CD4-positive, alpha-beta T cell treated with Interleukin-15 for 1 hour (primary cell): Measurements from ENCODE around the gene MT2A.
"Not testable (repeated sequence)": the region's sequence is repeated elsewhere in the genome, so short reads cannot be mapped to it uniquely, and the experiment has no call there.

ENCODE experiments used
- DNase-seq: peaks from one replicate; pipeline ENCODE4 v3.0.0-alpha.2; 2020

Gene MT2A

GRCh38 chr16:56608043-56608875 lies at the start of gene MT2A:
Gene MT2A, plus strand, starts transcription at chr16:56608584. Its CDS starts 72 bp downstream, at chr16:56608656.
- DNase-seq: peak; percentile 86

- no peak for DNase-seq
Observed at GRCh38 chr16:56559109-56559508, 49.3 kb upstream of the MT2A start.

DNA sequence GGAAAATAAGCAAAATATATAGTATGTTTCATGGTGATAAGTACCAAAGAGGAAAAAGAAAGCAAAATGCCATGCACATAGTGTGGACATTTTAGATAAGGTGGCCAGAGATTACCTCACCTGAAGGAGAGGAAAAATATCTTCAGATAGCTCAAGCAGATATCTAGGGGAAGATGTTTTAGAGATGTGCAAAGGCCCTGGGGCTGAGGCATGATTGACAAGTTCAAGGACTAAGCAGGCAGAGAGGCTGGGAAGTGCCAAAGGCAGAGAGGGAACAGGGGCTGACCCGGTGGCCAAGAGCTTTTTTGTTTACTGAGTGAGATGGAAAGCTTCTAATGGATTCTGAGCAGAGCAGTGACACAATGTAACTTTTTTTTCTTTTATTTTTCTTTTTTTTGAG lies 47.9 kb upstream of the MT2A start:
- no peak for DNase-seq

DNA sequence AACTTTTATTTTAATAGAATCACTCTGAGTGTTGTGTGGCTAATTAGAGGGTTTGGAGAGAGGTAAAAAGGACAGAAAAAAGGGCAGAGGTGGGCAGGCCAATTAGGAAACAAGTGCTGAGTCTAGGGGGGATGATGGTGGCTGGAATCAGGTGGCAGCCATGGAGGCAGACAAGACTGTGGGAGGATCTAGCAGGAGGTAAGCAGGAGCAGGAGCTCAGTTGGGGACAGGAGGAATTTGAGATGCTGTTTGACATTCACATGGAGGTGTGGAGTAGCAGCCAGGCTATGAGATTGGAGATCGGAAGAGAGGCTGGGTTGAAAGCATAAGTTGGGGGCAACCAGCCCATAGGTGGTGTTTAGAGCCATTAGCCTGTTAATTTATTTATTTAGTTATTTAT lies 47.3 kb upstream of the MT2A start:
- no peak for DNase-seq

- DNase-seq: no peak
Observed at GRCh38 chr16:56564793-56565477, 43.4 kb upstream of the MT2A start, which contains the start of gene MT4. Gene MT4, plus strand, starts transcription at chr16:56565073. Its CDS starts 56 bp downstream, at chr16:56565129.

GRCh38 chr16:56569971-56570370 lies 38.4 kb upstream of the MT2A start:
- DNase-seq: no peak

DNA sequence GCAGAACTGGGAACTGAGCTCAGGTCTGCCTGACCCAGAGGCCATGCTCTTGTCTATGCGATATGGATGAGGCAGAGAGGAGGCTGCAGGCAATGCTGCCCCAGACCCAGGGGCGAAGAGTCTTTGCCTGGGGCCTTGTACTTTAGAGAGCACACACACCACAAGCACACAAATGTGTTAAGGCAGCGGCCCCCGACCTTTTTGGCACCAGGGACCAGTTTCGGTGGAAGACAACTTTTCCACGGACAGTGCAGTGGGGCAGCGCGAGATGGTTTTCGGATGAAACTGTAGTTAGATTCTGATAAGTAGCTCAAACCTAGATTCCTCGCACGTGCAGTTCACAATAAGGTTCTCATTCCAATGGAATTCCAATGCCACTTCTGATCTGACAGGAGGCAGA lies 36.9 kb upstream of the MT2A start:
- DNase-seq: no peak

DNA sequence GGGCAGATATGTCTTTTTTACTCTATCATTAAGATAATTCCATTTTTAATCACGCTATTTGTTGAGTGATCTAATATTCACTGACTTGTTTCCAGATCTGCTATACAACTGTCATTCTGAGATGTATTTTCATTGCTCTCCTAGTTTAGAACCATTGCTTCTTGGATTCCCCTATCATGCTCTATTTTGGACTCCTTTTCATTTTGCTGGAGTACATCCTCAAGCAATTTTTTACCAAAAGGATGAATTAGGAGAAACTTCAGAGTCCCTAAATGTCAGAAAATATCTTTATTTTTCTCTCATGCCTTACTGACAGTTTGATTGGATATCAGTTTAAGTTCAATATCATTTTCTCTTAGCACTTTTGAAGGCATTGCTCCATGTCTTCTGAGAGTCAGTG lies 33.8 kb upstream of the MT2A start:
- DNase-seq: no peak

- DNase-seq: peak; percentile 85
Observed at GRCh38 chr16:56576585-56577299, 31.6 kb upstream of the MT2A start.

DNA sequence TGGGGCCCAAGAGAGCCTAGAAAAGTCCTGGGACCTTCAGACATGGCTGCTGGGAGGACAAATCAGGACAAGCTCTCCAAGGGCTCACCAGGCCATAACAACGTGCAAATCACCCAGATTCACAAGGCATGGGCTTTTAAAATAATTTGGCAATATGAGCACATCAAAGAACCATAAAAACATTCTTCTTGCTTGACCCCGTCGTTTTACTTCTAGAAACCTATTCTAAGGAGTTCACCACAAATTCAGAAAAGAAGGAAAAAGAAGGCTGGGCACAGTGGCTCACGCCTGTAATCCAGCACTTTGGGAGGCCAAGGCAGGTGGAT lies 31.1 kb upstream of the MT2A start:
- no peak for DNase-seq

GRCh38 chr16:56580391-56581048 lies 27.9 kb upstream of the MT2A start:
- no peak for DNase-seq

GRCh38 chr16:56582911-56583310 lies 25.5 kb upstream of the MT2A start:
- DNase-seq: not testable (repeated sequence)

DNA sequence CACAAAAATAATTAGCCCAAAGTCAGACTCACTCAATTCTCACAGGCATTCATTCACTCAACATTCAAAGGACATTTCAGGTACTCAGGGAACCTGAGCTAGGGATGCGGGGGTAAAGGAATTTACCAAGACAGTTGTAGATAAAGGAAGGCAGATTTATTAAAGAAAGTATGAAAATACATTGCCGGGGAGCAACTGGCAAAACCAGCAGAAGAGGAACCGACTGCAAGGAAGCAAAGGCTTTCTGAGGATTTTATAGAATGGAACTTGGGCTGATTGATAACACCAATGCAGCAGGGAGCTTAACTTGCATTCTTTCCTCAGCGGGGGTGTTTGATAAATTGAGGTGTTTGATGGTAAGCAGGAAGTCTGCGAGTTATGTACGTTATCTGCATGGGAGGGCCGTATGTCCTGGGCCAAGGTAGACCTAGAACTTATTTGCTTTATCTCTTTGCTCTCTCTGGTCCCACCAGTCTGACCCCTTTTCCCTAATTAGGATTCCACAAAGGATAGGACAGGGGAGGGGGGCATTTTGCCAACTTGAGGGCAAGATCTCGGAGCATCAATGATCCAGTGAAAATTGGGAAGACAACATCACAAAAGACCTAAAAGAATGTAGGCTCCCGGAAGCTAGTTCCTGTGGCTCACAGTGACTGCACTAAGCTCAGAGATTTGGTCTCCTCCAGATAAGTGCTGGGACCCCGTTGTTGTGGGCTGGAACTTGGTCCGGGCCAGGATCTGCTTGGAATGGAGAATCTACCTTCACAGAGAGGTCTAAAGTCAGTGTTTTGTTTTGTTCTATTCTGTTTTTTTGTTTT lies 24.8 kb upstream of the MT2A start:
- no peak for DNase-seq

DNA sequence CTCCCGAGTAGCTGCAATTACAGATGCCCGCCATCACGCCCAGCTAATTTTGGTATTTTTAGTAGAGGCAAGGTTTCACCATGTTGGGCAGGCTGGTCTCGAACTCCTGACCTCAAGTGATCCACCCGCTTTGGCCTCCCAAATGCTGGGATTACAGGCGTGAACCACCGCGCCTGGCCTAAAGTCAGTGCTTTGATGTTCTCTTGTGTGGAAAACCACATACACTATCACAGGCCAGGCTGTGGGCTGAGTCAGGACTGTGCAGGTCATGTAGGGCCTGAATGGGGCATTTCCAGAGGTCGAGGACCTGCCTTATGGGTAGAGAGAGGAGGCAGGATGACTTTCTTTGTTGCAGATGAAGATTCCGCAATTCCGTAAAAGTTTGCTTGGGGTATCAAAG lies 24.1 kb upstream of the MT2A start:
- DNase-seq: no peak

DNA sequence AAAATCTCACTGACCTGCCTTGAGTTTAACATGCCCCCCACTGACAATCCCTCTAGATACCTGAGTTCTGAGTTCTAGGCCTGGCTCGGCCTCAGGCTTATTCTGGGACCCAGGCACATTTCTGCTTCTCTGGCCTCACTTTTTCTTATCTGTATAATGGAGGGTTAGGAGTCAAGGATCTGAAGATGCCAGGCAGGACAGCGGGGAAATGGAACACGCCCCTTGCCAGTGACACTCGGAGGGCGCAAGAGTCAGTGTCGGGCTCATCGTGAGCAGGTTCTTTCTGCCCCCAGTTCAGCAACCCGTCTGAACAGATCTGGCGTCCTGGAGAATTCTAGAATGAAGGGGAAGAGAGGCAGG lies 19.6 kb upstream of the MT2A start:
- DNase-seq: no peak

GRCh38 chr16:56589141-56590039 lies 19.0 kb upstream of the MT2A start, which contains the start of gene MT3:
Gene MT3, plus strand, starts transcription at chr16:56589528. Its CDS starts 63 bp downstream, at chr16:56589591.
- DNase-seq: no peak

GRCh38 chr16:56591377-56592060 lies 16.9 kb upstream of the MT2A start:
- DNase-seq: no peak

- DNase-seq: no peak
Observed at GRCh38 chr16:56593573-56594291, 14.7 kb upstream of the MT2A start.

GRCh38 chr16:56594292-56594619 lies 14.1 kb upstream of the MT2A start:
- DNase-seq: no peak

DNA sequence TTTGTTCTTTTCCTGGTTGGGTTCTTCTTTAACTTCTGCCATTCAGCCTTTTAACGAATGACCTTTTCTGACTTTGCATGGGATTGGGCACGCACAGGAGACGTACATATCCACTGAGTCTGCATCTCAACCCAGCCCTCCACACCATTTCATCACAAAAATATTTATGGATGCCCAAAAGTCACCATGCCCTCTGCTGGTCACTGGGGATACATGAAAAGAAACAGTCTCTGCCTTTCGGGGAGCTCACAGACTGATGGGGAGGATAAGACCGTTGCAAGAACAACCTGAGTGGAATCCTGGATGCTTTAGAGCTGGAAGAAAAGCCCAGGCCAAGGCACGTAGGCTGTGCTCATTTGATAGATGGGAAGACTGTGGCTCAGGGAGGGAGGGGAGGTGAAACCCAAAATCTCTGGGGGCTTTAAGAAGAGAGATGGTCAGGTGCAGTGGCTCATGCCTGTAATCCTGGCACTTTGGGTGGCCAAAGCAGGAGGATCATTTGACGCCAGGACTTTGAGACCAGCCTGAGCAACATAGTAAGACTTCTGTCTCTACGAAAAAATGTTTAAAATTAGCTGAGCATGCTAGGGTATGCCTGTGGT lies 7.9 kb upstream of the MT2A start:
- DNase-seq: peak; percentile 35
